ENCODE data around the gene RAB28.

Gene RAB28

GRCh38 chr4:13331827-13332226 lies 152.3 kb downstream of the RAB28 start:
- Histone ChIP-seq H3K4me3 (ENCODE audit: insufficient read depth, low read depth, low read length, poor library complexity, severe bottlenecking) (no peak overlapping the region), H3K9me3 (ENCODE audit: control insufficient read depth, low read length) (no peaks in the 10 kb centered on the region), H3K4me1 (ENCODE audit: control insufficient read depth, insufficient read depth, low read length, poor library complexity, severe bottlenecking) (no peaks in the 10 kb centered on the region), H3K36me3 (ENCODE audit: control insufficient read depth, insufficient read depth, low read length) (no peaks in the 10 kb centered on the region), H3K27ac (ENCODE audit: insufficient read depth, low read length, poor library complexity, severe bottlenecking) (no peak overlapping the region), H3K27me3 (replicated peaks; ENCODE audit: control insufficient read depth, insufficient read depth, low read length, poor library complexity, severe bottlenecking) (no peaks in the 10 kb centered on the region)
- no peak for DNase-seq

GRCh38 chr4:13329963-13330362 lies 154.2 kb downstream of the RAB28 start:
- H3K36me3 ChIP-seq (ENCODE audit: control insufficient read depth, insufficient read depth, low read length), result no peaks in the 10 kb centered on the region
- no peaks in the 10 kb centered on the region for H3K4me1 ChIP-seq (ENCODE audit: control insufficient read depth, insufficient read depth, low read length, poor library complexity, severe bottlenecking)
- H3K27me3 ChIP-seq (replicated peaks; ENCODE audit: control insufficient read depth, insufficient read depth, low read length, poor library complexity, severe bottlenecking), result no peaks in the 10 kb centered on the region
- H3K9me3 ChIP-seq (ENCODE audit: control insufficient read depth, low read length), result no peaks in the 10 kb centered on the region
- DNase-seq, result no peak
- no peak overlapping the region for H3K27ac ChIP-seq (ENCODE audit: insufficient read depth, low read length, poor library complexity, severe bottlenecking)
- no peak overlapping the region for H3K4me3 ChIP-seq (ENCODE audit: insufficient read depth, low read depth, low read length, poor library complexity, severe bottlenecking)

GRCh38 chr4:13329340-13329850 lies 154.7 kb downstream of the RAB28 start:
- Histone ChIP-seq H3K27me3 (replicated peaks; ENCODE audit: control insufficient read depth, insufficient read depth, low read length, poor library complexity, severe bottlenecking) (no peaks in the 10 kb centered on the region), H3K4me3 (ENCODE audit: insufficient read depth, low read depth, low read length, poor library complexity, severe bottlenecking) (no peak overlapping the region), H3K36me3 (ENCODE audit: control insufficient read depth, insufficient read depth, low read length) (no peaks in the 10 kb centered on the region), H3K27ac (ENCODE audit: insufficient read depth, low read length, poor library complexity, severe bottlenecking) (no peak overlapping the region), H3K4me1 (ENCODE audit: control insufficient read depth, insufficient read depth, low read length, poor library complexity, severe bottlenecking) (no peaks in the 10 kb centered on the region), H3K9me3 (ENCODE audit: control insufficient read depth, low read length) (no peaks in the 10 kb centered on the region)
- DNase-seq, result no peak

GRCh38 chr4:13328591-13328990 lies 155.5 kb downstream of the RAB28 start:
- H3K4me1 ChIP-seq (ENCODE audit: control insufficient read depth, insufficient read depth, low read length, poor library complexity, severe bottlenecking), result no peaks in the 10 kb centered on the region
- H3K4me3 ChIP-seq (ENCODE audit: insufficient read depth, low read depth, low read length, poor library complexity, severe bottlenecking), result no peak overlapping the region
- H3K27me3 ChIP-seq (replicated peaks; ENCODE audit: control insufficient read depth, insufficient read depth, low read length, poor library complexity, severe bottlenecking), result no peaks in the 10 kb centered on the region
- no peaks in the 10 kb centered on the region for H3K9me3 ChIP-seq (ENCODE audit: control insufficient read depth, low read length)
- no peak for DNase-seq
- H3K27ac ChIP-seq (ENCODE audit: insufficient read depth, low read length, poor library complexity, severe bottlenecking), result no peak overlapping the region
- no peaks in the 10 kb centered on the region for H3K36me3 ChIP-seq (ENCODE audit: control insufficient read depth, insufficient read depth, low read length)

- no peaks in the 10 kb centered on the region for H3K4me1 ChIP-seq (ENCODE audit: control insufficient read depth, insufficient read depth, low read length, poor library complexity, severe bottlenecking)
Observed at GRCh38 chr4:13327991-13328390, 156.1 kb downstream of the RAB28 start.

GRCh38 chr4:13325744-13326143 lies 158.4 kb downstream of the RAB28 start:
- Histone ChIP-seq H3K27me3 (replicated peaks; ENCODE audit: control insufficient read depth, insufficient read depth, low read length, poor library complexity, severe bottlenecking) (no peaks in the 10 kb centered on the region), H3K27ac (ENCODE audit: insufficient read depth, low read length, poor library complexity, severe bottlenecking) (no peak overlapping the region), H3K36me3 (ENCODE audit: control insufficient read depth, insufficient read depth, low read length) (no peaks in the 10 kb centered on the region), H3K4me3 (ENCODE audit: insufficient read depth, low read depth, low read length, poor library complexity, severe bottlenecking) (no peak overlapping the region), H3K9me3 (ENCODE audit: control insufficient read depth, low read length) (no peaks in the 10 kb centered on the region), H3K4me1 (ENCODE audit: control insufficient read depth, insufficient read depth, low read length, poor library complexity, severe bottlenecking) (no peaks in the 10 kb centered on the region)
- no peak for DNase-seq

More at GRCh38 chr4:13327991-13328390, 156.1 kb downstream of the RAB28 start:
- no peaks in the 10 kb centered on the region for H3K9me3 ChIP-seq (ENCODE audit: control insufficient read depth, low read length)
- no peak for DNase-seq
- no peaks in the 10 kb centered on the region for H3K36me3 ChIP-seq (ENCODE audit: control insufficient read depth, insufficient read depth, low read length)
- no peak overlapping the region for H3K27ac ChIP-seq (ENCODE audit: insufficient read depth, low read length, poor library complexity, severe bottlenecking)
- H3K4me3 ChIP-seq (ENCODE audit: insufficient read depth, low read depth, low read length, poor library complexity, severe bottlenecking), result no peak overlapping the region
- H3K27me3 ChIP-seq (replicated peaks; ENCODE audit: control insufficient read depth, insufficient read depth, low read length, poor library complexity, severe bottlenecking), result no peaks in the 10 kb centered on the region

GRCh38 chr4:13323921-13324320 lies 160.2 kb downstream of the RAB28 start:
- no peak overlapping the region for H3K27ac ChIP-seq (ENCODE audit: insufficient read depth, low read length, poor library complexity, severe bottlenecking)
- no peaks in the 10 kb centered on the region for H3K4me1 ChIP-seq (ENCODE audit: control insufficient read depth, insufficient read depth, low read length, poor library complexity, severe bottlenecking)
- H3K9me3 ChIP-seq (ENCODE audit: control insufficient read depth, low read length), result no peaks in the 10 kb centered on the region
- no peak overlapping the region for H3K4me3 ChIP-seq (ENCODE audit: insufficient read depth, low read depth, low read length, poor library complexity, severe bottlenecking)
- no peak for DNase-seq
- H3K36me3 ChIP-seq (ENCODE audit: control insufficient read depth, insufficient read depth, low read length), result no peaks in the 10 kb centered on the region
- no peaks in the 10 kb centered on the region for H3K27me3 ChIP-seq (replicated peaks; ENCODE audit: control insufficient read depth, insufficient read depth, low read length, poor library complexity, severe bottlenecking)

- Histone ChIP-seq H3K4me1 (ENCODE audit: control insufficient read depth, insufficient read depth, low read length, poor library complexity, severe bottlenecking) (no peaks in the 10 kb centered on the region), H3K9me3 (ENCODE audit: control insufficient read depth, low read length) (no peaks in the 10 kb centered on the region), H3K27ac (ENCODE audit: insufficient read depth, low read length, poor library complexity, severe bottlenecking) (no peak overlapping the region), H3K4me3 (ENCODE audit: insufficient read depth, low read depth, low read length, poor library complexity, severe bottlenecking) (no peak overlapping the region), H3K27me3 (replicated peaks; ENCODE audit: control insufficient read depth, insufficient read depth, low read length, poor library complexity, severe bottlenecking) (no peaks in the 10 kb centered on the region), H3K36me3 (ENCODE audit: control insufficient read depth, insufficient read depth, low read length) (no peaks in the 10 kb centered on the region)
- DNase-seq, result no peak
Observed at GRCh38 chr4:13322681-13323101, 161.4 kb downstream of the RAB28 start.

Measured in effector memory CD4-positive, alpha-beta T cell (primary cell).